Measurements from ENCODE around the gene ZSWIM5. TPM values are rescaled to one million over a fixed set of nuclear protein-coding genes. Genes with fewer than 3 reads are reported as not detected.

Gene ZSWIM5
- total and polyA plus RNA-seq, 2 donors (not counting 1 experiment from before 2014, with no cell fraction given) = 0.36 to 1.7 TPM

DNA sequence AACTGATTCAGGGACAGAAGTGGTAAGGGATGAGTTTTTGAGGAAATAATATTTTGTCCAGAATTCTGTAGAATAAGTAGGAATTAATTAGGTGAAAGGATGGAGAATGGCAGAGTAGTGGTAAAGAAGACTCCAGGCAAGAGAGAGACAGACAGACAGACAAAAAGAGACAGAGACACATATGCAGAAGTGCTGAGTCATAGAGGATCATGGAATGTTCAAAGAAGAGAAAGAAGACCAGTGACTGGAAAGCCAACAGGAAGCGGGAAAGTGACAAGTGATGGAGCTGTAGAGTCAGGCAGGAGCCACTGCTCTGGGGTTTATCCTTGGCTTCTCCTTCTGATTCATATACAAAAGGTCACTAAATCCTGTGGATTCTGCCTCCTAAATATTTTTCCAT lies 108.5 kb downstream of the ZSWIM5 start:
- Histone ChIP-seq H3K9ac (ENCODE audit: low read length) (no peak overlapping the region), H3K9me3 (ENCODE audit: control extremely low read depth in 1 of 3, control insufficient read depth in 2 of 3, insufficient read depth in 1 of 3, low read length in 2 of 3) (no peaks in the 10 kb centered on the region), H3K4me1 (ENCODE audit: control insufficient read depth in 2 of 2, insufficient read depth in 2 of 2, low read length in 2 of 2) (no peaks in the 10 kb centered on the region), H3K4me3 (ENCODE audit: control extremely low read depth in 1 of 5, extremely low read depth in 1 of 5, insufficient read depth in 1 of 5, low read depth in 2 of 5, low read length in 4 of 5) (no peak overlapping the region), H3K27ac (ENCODE audit: low read length in 2 of 2) (no peak overlapping the region), H3K79me2 (ENCODE audit: control insufficient read depth, insufficient read depth, low read length) (no peaks in the 10 kb centered on the region), H4K20me1 (ENCODE audit: control insufficient read depth, insufficient read depth, low read length, poor library complexity, severe bottlenecking) (no peaks in the 10 kb centered on the region), H3K4me2 (replicated peaks; ENCODE audit: low read depth, low read length, poor library complexity, severe bottlenecking) (no peak overlapping the region), H2AFZ (ENCODE audit: insufficient read depth, low read depth, low read length, poor library complexity, severe bottlenecking) (no peak overlapping the region), H3K27me3 (replicated peaks in 1 of 4; ENCODE audit: control extremely low read depth in 1 of 4, control insufficient read depth in 3 of 4, insufficient read depth in 4 of 4, low read length in 3 of 4) (peaks cover 0 to 3% (median 1%) of the 10 kb centered on the region in 4 experiments), H3K36me3 (replicated peaks in 1 of 2; ENCODE audit: control extremely low read depth in 1 of 2, control insufficient read depth in 1 of 2, extremely low read depth in 1 of 2, insufficient read depth in 2 of 2, low read length in 1 of 2) (no peaks in the 10 kb centered on the region)
- ChIA-PET CTCF (no interaction called here), POLR2A (no interaction called here)
- no peaks in the 10 kb centered on the region for H3K4me1 Mint-ChIP-seq
- H3K9me3 Mint-ChIP-seq (ENCODE audit: insufficient read depth) = no peaks in the 10 kb centered on the region
- peaks cover 19% of the 10 kb centered on the region for H3K27me3 Mint-ChIP-seq
- no peak overlapping the region for H3K4me3 Mint-ChIP-seq
- no CpG with 5 or more reads among the region's 1 CpG for WGBS (ENCODE audit: insufficient coverage)
- no peak overlapping the region for H3K27ac Mint-ChIP-seq
- ATAC-seq (ENCODE audit: low read depth) (no peak), DNase-seq (no peak)
- TF ChIP-seq EZH2 (IDR thresholded peaks at IDR 0.05; ENCODE audit: borderline replicate concordance, insufficient read depth, low read depth, low read length, poor library complexity, severe bottlenecking) = no peak
- TF ChIP-seq, protein P1, sequence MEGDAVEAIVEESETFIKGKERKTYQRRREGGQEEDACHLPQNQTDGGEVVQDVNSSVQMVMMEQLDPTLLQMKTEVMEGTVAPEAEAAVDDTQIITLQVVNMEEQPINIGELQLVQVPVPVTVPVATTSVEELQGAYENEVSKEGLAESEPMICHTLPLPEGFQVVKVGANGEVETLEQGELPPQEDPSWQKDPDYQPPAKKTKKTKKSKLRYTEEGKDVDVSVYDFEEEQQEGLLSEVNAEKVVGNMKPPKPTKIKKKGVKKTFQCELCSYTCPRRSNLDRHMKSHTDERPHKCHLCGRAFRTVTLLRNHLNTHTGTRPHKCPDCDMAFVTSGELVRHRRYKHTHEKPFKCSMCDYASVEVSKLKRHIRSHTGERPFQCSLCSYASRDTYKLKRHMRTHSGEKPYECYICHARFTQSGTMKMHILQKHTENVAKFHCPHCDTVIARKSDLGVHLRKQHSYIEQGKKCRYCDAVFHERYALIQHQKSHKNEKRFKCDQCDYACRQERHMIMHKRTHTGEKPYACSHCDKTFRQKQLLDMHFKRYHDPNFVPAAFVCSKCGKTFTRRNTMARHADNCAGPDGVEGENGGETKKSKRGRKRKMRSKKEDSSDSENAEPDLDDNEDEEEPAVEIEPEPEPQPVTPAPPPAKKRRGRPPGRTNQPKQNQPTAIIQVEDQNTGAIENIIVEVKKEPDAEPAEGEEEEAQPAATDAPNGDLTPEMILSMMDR (IDR thresholded peaks at IDR 0.05) = no peak
- intact Hi-C loops (cut with micrococcal nuclease) = no loop called here

DNA sequence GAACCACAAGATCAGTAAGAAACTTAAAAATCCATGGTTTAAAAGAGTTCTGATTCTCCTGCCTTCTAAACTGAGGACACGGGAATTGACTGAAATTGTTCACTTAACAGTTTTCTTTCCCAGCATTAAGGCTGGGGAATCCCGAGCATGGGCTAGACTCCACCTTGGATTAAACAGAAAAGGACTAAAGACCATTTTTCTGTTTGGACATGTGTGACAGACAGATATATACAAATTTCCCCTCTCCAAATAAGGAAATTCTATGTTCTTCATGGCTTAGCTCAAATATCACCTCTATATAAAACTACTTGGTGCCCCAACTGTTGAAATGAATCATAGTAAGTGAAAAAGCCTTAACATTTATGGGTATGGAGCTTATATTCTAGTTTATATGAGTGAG lies 109.3 kb downstream of the ZSWIM5 start:
- Mint-ChIP-seq H3K4me1 (no peaks in the 10 kb centered on the region), H3K4me3 (no peak overlapping the region), H3K9me3 (ENCODE audit: insufficient read depth) (no peaks in the 10 kb centered on the region), H3K27me3 (peaks cover 19% of the 10 kb centered on the region), H3K27ac (no peak overlapping the region)
- no peaks in the 10 kb centered on the region for H3K4me1 ChIP-seq (ENCODE audit: control insufficient read depth in 2 of 2, insufficient read depth in 2 of 2, low read length in 2 of 2)
- POLR2A ChIA-PET = no interaction called here
- no peaks in the 10 kb centered on the region for H3K9me3 ChIP-seq (ENCODE audit: control extremely low read depth in 1 of 3, control insufficient read depth in 2 of 3, insufficient read depth in 1 of 3, low read length in 2 of 3)
- no peak for DNase-seq
- no peak overlapping the region for H3K4me2 ChIP-seq (replicated peaks; ENCODE audit: low read depth, low read length, poor library complexity, severe bottlenecking)
- peaks cover 0 to 3% (median 1%) of the 10 kb centered on the region in 4 experiments for H3K27me3 ChIP-seq (replicated peaks in 1 of 4; ENCODE audit: control extremely low read depth in 1 of 4, control insufficient read depth in 3 of 4, insufficient read depth in 4 of 4, low read length in 3 of 4)
- no peaks in the 10 kb centered on the region for H3K36me3 ChIP-seq (replicated peaks in 1 of 2; ENCODE audit: control extremely low read depth in 1 of 2, control insufficient read depth in 1 of 2, extremely low read depth in 1 of 2, insufficient read depth in 2 of 2, low read length in 1 of 2)
- CTCF ChIA-PET = interaction anchor here (0.6 kb wide), 1 partner anchor 63 kb away, joined by 3 read pairs; no protein-coding TSS in a partner anchor
- intact Hi-C loops (cut with micrococcal nuclease) = no loop called here
- no peaks in the 10 kb centered on the region for H3K79me2 ChIP-seq (ENCODE audit: control insufficient read depth, insufficient read depth, low read length)
- no peak for ATAC-seq (ENCODE audit: low read depth)
- WGBS (ENCODE audit: insufficient coverage) = no CpG with 5 or more reads among the region's 2 CpGs
- H3K27ac ChIP-seq (ENCODE audit: low read length in 2 of 2) = no peak overlapping the region
- TF ChIP-seq, protein P1 (IDR thresholded peaks at IDR 0.05) = no peak
- TF ChIP-seq EZH2 (IDR thresholded peaks at IDR 0.05; ENCODE audit: borderline replicate concordance, insufficient read depth, low read depth, low read length, poor library complexity, severe bottlenecking) = no peak
- H3K4me3 ChIP-seq (ENCODE audit: control extremely low read depth in 1 of 5, extremely low read depth in 1 of 5, insufficient read depth in 1 of 5, low read depth in 2 of 5, low read length in 4 of 5) = no peak overlapping the region
- no peak overlapping the region for H3K9ac ChIP-seq (ENCODE audit: low read length)
- H4K20me1 ChIP-seq (ENCODE audit: control insufficient read depth, insufficient read depth, low read length, poor library complexity, severe bottlenecking) = no peaks in the 10 kb centered on the region
- no peak overlapping the region for H2AFZ ChIP-seq (ENCODE audit: insufficient read depth, low read depth, low read length, poor library complexity, severe bottlenecking)
